Stimulated activated CD4-positive, alpha-beta T cell treated with anti-CD3 and anti-CD28 coated beads, Interleukin-1b, Interleukin-23, amount 100 ng/mL, for 4 hours (primary cell): ENCODE measurements around the gene MEN1.

ENCODE experiments used
- DNase-seq, 2 donors: peaks; one replicate each; pipeline ENCODE4 v3.0.0-alpha.2; 2020; ENCODE audit warnings: low read depth in 2 of 2

MEN1 gene

GRCh38 chr11:64801561-64802369 lies 8.6 kb downstream of the MEN1 start:
- no peak for DNase-seq

- DNase-seq: no peak
Observed at GRCh38 chr11:64801158-64801464, 9.2 kb downstream of the MEN1 start.

GRCh38 chr11:64800303-64801157 lies 9.8 kb downstream of the MEN1 start:
- DNase-seq: no peak

DNA sequence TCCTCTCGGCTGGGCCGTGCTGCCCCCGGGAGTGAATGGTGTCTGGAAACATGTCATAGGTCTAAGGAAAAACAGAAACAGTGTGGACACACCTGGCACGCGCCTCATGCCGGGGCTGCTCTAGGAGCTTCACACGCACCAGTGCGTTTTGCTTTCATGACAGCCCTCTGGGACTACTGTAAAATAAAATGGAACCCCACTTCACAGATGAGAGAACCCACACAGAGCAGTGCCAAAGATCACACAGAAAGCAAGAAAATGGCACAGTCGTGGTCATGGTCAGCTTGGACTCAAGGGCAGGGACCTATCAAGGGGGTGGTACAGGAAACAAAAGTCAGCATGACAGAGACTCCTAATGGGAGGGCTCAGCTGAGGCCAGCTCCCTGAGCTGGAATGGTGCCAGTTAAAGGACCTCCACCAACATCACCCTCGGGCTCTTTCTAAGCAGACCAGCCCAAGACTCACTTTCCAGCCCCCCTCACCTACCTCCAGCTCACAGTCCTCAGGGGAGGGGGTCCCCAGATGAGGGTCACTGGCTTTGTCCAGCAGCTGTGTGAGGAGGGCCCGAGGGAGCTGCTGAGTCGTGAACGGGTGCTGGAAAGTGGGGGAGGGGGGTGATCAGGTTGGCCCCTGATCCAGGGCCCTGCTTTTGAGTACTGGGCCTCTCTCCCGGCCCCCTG lies 10.6 kb downstream of the MEN1 start:
- no peak for DNase-seq

- no peak for DNase-seq
Observed at GRCh38 chr11:64799256-64799622, 11.1 kb downstream of the MEN1 start.

- DNase-seq: no peak
Observed at GRCh38 chr11:64796757-64797541, 13.4 kb downstream of the MEN1 start.

GRCh38 chr11:64796047-64796756 lies 14.1 kb downstream of the MEN1 start:
- DNase-seq: no peak

DNA sequence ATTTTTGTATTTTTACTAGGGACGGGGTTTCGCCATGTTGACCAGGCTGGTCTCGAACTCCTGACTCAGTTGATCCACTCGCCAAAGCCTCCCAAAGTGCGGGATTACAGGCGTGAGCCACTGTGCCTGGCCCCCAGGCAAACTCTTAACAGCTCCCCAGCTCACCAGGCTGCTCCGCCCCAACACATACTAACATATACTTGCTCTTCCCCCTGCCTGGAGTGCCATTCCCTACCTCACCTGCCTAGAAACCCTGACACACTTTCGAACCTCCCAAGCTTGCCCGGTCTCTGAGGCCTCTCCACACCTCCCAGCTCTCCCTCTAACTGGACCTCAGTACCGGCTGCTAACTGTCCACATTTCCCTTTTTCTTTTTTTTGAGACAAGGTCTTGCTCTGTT lies 15.8 kb downstream of the MEN1 start:
- DNase-seq: no peak

- DNase-seq: no peak
Observed at GRCh38 chr11:64793271-64794160, 16.8 kb downstream of the MEN1 start.

DNA sequence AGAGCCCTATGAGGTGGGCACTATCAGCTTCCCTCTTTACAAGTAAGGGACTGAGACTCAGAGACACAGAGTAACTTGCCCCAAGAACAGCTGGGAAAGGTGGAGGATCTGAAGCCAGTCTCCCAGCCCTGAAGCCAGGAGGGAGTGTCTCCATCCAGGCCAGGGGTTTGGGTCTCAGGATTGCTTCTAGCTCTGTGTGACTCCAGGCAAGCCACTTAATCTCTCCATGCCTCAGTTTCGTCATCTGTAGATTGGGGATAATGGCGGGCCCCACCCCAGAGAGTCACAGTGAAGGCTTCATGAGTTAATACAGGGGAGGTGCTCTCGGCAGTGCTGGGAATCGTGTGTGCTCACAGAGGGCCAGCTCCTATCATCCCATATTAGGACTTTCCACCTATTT lies 17.9 kb downstream of the MEN1 start:
- DNase-seq: no peak

DNA sequence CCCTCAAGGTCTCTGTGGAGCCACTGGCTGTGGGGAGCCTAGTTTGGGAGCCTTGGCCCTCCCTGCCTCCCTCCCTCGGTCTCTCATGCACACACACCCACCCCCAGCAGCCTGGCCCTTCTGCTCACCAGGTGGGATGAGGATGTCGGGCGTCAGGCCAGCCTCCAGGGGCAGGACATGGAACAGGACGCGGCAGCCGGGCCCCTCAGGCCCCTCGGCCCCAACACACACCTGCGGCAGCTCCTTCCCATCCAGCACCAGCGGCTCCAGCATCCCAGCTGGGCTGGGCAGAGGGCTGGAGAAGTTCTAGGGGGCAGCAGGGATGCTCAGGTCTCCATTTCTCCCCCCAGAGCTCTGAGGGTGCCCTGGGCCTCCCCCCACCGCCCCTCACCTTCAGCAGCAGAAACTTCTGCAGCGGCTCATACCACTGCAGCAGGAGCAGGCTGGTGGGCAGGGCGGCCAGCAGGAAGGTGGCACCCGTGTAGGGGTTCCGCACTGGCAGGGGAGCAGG lies 18.5 kb downstream of the MEN1 start:
- DNase-seq: no peak

DNA sequence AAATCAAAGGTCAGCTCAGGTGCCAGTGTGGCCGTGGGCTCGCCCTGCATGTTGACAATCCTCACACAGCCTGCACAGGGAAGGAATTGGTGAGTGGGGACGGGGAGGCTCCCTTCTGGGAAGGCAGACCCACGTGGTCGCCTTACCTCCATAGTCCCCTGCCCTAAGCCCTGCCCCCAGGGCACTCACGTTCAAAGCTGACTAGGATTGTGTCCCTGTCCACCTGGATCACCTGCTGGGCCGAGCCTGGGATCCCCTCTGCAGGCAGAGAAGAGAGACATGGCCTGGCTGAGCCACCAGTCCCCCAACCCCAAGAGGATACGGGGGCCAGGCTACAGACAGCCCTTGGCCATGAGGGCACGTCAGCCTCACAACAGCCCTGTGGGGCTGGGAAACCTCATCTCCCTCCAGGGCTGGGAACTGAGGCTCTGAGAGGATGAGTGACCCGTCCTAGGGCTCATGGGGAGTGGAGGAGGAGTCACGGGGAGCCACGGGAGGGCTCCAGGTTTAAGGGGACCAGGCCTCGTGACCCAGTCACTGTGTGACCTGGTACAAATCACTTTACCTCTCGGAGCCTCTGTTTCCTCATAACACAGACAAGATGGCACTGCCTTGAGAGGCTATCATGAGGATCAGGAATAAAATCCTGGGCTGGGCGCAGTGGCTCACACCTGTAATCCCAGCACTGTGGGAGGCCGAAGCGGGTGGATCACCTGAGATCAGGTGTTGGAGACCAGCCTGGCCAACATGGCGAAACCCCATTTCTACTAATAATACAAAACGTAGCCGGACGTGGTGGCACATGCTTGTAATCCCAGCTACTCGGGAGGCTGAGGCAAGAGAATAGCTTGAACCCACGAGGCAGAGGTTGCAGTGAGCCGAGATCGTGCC lies 19.9 kb downstream of the MEN1 start:
- DNase-seq: no peak

DNA sequence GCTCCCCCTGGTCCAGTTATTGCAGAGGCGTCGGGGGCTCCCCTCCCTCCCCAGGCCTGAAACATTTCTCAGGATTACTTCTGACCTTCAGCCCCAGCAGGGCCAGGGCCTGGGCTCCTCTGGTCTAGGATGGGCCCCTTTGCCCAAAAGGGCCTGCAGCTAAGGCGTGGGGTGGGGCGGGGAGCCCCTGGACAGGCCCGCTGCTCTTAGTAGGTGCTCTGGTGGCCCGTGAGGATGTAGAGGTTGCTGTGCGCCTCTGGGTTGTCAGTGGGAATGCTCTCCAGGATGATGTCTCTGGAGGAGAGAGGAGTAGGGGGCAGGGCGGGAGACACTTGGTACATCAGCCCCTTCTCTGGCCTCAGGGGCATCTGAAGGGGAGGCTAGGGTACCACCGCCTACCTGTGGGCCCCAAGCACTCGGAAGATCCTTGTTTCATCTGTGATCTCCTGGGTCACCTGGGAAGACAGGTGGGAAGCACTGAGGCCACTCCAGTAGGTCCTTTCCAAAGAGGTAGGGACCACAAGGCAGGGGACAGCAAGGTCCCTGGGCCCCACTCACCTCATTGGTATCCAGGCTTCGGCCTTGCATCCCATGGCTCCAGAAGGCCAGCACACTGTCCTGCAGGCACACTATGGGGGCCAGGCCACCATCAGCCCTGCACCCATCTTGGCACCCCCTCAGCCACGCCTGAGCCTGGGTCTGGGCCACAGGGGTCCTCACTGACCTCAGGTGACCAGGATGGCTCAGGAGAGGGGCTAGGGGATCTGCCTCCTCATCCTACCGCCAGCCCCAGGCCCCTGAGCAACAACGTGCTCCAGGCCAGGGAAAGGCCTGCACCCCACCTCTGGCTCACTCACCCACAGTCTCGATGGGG lies 20.8 kb downstream of the MEN1 start:
- no peak for DNase-seq

DNA sequence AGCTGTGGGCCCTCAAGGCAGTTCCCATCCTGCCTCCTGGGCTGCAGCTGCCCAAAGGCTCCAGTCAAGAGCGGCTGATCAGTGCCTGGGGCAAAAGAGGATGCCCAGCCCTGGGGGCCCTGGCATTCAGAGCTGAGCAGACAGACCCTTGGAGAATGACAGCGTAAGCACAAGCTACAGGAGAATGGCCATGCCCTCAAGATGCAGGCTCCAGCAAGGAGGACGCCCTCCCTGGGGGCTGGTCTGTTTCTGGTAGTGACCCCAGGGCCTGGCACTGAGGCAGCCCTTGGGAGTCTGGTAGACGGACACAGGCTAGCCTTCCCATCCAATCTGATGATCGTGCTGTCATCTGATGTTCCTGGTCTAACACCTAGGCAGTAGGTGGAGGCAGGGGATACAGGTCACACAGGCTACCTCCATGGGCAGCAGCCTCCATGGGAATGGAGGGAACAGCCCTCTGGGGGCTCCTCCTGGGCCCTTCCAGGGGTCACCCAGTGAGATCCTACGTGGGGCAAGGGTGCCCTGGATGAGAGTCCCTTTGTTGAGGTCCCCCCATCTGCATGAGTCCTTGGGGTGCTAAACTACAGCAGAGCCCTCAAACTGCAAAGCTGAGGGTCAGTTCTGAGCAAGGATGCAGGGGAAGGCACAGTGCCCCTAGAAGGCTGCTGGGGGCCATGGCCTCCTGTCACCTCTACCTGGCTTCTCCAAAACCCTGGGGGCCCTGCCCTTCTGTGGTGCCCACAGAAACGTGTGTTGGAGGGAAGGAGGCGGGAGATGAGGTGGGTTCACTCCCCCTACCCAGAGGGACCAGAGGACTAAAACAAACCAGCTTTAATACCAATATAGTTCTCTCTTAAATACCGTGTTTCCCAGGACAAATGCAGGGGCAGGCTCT lies 21.8 kb downstream of the MEN1 start:
- DNase-seq: no peak

- DNase-seq: peak; percentile 40 to 48
Observed at GRCh38 chr11:64787526-64788320, 22.6 kb downstream of the MEN1 start.

GRCh38 chr11:64786308-64786707 lies 24.0 kb downstream of the MEN1 start:
- no peak for DNase-seq
